Left lung (tissue), 10 donors: ENCODE results near the gene HOXD12. TPM values are rescaled to one million over a fixed set of nuclear protein-coding genes. Genes with fewer than 3 reads are reported as not detected.
A peak's percentile ranks its signal among the peaks of the same experiment; 100 is the strongest.

Experiments used
- ATAC-seq: fragments of 200-7000 bp; cut with Tn5 transposase; one replicate; pipeline ENCODE4 v1.9.1; 2020; ENCODE audit warnings: moderate library complexity
- DNase-seq, 4 donors: peaks; one replicate each; pipeline ENCODE4 v3.0.0-alpha.2; 2013 to 2020
- H3K27ac ChIP-seq, 2 donors: fragments of 200-600 bp; sonication (generic) in 1 of 2; one replicate each; pipeline versions ENCODE4 v1.5.0 to v1.8.0; 2020 to 2021
- H3K27me3 ChIP-seq, 2 donors: fragments of 200-600 bp; sonication (generic) in 1 of 2; one replicate each; pipeline versions ENCODE4 v1.5.0 to v1.8.0; 2020 to 2021
- H3K36me3 ChIP-seq, 2 donors: fragments of 200-600 bp; sonication (generic) in 1 of 2; one replicate each; pipeline versions ENCODE4 v1.5.0 to v1.8.0; 2020 to 2021
- H3K4me1 ChIP-seq, 2 donors: fragments of 200-600 bp; one replicate each; pipeline ENCODE4 v1.8.0; 2021
- H3K4me3 ChIP-seq, 2 donors: fragments of 200-600 bp; sonication (generic) in 1 of 2; one replicate each; pipeline versions ENCODE4 v1.5.0 to v1.8.0; 2020 to 2021; ENCODE audit warnings: mild to moderate bottlenecking in 1 of 2
- H3K9me3 ChIP-seq, 2 donors: fragments of 200-600 bp; sonication (generic) in 1 of 2; one replicate each; pipeline versions ENCODE4 v1.5.0 to v1.8.0; 2020 to 2021
- intact Hi-C, 2 donors: fragments of 100-400 bp; cut with DNase I; formaldehyde crosslinking; loops; one replicate each; pipeline versions ENCODE4 v1.11.2 to v1.14.2; 2022
- polyA plus RNA-seq, 6 donors: library from polyadenylated mRNA; unstranded; fragments of 120-200 nt; gene quantifications; one replicate each; pipeline ENCODE4 v1.2.1, GENCODE V29; 2013; ENCODE audit not compliant: insufficient read length in 6 of 6
- total RNA-seq, 2 donors: library from RNA; stranded (reverse); fragmentation: NEBNext Ultra II Directional; extraction: Animal tissue kit (Norgen Biotek cat#: 25700); gene quantifications; one replicate each; pipeline ENCODE4 v1.2.1, GENCODE V29; 2021
- TF ChIP-seq, protein P1 (sequence below), 2 donors: fragments of 200-600 bp; sonication (generic) in 1 of 2; IDR thresholded peaks; one replicate each; pipeline versions ENCODE4 v1.5.0 to v1.8.0; 2021; ENCODE audit warnings: antibody characterized with exemption in 2 of 2
- donor health status: DM: no; HTN: yes; CAD: no.
- donor health status: DM: no; HTN: no; CAD: no.

Gene HOXD12
- total and polyA plus RNA-seq, 8 donors = not detected

DNA sequence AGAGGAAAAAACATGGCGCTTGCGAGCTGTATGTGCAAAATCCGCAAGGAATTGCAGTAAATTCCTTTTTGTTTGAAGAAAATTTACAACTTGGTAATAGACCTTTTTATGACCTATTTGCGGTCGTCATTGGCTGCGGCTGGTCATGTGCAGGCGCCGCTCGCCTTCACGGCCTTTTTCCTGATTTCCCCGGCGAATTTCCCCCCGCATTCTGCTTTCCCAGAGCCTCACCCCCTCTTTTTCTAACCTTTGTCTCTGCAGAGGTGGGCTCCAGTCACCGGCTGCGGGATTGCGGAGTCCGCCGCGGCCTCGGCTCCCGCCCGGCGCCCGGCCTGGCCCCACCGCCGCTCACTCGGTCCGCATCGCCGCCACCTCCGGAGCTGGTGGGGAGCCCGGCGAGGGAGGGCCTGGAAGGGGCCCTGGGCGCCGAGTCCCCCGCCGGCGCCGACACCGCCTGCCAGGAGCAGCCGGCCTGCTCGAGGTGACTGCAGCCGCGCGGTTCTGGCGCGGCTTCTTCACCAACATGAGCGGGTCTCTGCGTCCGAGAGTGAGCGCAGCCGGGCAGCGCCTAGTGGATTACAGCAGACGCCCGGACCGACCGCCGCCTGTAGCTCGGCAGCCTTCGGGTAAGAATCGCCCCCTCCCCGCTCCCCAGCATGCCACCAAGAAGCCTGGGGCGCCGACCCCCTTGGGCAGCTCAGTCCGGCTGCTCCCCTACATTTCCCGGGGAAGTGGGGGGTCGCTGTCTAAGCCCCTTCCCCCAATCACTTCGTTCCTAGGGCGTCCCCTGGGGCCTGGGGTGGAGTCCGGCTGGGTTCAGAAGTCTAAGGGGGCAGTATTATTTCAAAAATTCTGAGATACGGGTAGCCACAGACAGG is 37.0 kb downstream of the HOXD12 start:
- H3K36me3 ChIP-seq = no peaks in the 10 kb centered on the region
- DNase-seq (peak in 2 of 4 donors; percentile 42 to 68), ATAC-seq (no peak)
- H3K4me1 ChIP-seq = peaks cover 12 to 28% of the 10 kb centered on the region in 2 donors
- no peaks in the 10 kb centered on the region for H3K9me3 ChIP-seq
- TF ChIP-seq, protein P1, sequence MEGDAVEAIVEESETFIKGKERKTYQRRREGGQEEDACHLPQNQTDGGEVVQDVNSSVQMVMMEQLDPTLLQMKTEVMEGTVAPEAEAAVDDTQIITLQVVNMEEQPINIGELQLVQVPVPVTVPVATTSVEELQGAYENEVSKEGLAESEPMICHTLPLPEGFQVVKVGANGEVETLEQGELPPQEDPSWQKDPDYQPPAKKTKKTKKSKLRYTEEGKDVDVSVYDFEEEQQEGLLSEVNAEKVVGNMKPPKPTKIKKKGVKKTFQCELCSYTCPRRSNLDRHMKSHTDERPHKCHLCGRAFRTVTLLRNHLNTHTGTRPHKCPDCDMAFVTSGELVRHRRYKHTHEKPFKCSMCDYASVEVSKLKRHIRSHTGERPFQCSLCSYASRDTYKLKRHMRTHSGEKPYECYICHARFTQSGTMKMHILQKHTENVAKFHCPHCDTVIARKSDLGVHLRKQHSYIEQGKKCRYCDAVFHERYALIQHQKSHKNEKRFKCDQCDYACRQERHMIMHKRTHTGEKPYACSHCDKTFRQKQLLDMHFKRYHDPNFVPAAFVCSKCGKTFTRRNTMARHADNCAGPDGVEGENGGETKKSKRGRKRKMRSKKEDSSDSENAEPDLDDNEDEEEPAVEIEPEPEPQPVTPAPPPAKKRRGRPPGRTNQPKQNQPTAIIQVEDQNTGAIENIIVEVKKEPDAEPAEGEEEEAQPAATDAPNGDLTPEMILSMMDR (IDR thresholded peaks at IDR 0.05) = no peak
- no peak overlapping the region for H3K27ac ChIP-seq
- intact Hi-C loops = loop anchor here in 1 of 2 donors (5.0 to 10.0 kb wide), 2 partner anchors 421 to 678 kb away; no protein-coding TSS in a partner anchor
- peak overlapping the region; percentile 13 to 21 for H3K4me3 ChIP-seq
- peaks cover 99 to 100% of the 10 kb centered on the region in 2 donors for H3K27me3 ChIP-seq

DNA sequence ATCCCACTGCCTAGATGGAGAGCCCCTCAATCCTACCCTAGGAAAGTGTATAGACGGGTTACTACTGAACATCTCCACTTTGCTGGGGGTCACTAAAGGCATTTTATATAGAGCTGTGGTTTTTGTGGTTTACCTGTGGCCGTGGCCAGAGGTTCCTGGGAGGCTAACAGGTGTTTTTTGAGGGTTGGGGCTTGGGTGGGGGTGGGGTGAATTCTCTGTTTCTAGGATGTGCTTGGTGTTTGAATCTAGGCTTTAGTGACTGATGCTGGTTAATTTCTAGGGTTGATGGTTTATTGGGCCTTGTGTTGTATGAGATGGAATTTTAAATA is 37.6 kb downstream of the HOXD12 start:
- no peak overlapping the region for H3K27ac ChIP-seq
- DNase-seq = no peak
- no peaks in the 10 kb centered on the region for H3K36me3 ChIP-seq
- ATAC-seq = no peak
- H3K9me3 ChIP-seq = no peaks in the 10 kb centered on the region
- TF ChIP-seq, protein P1 (IDR thresholded peaks at IDR 0.05) = no peak
- H3K4me3 ChIP-seq = no peak overlapping the region
- peaks cover 12 to 26% of the 10 kb centered on the region in 2 donors for H3K4me1 ChIP-seq
- intact Hi-C loops = loop anchor here in 1 of 2 donors (5.0 to 10.0 kb wide), 2 partner anchors 420 to 678 kb away; no protein-coding TSS in a partner anchor
- H3K27me3 ChIP-seq = peaks cover 93 to 100% of the 10 kb centered on the region in 2 donors

DNA sequence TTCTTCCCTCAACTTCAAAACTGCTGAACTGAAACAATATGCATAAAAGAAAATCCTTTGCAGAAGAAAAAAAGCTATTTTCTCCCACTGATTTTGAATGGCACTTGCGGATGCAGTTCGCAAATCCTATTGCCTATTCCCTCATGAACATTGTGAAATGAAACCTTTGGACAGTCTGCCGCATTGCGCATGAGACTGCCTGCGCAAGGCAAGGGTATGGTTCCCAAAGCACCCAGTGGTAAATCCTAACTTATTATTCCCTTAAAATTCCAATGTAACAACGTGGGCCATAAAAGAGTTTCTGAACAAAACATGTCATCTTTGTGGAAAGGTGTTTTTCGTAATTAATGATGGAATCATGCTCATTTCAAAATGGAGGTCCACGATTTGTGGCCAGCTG is 38.3 kb downstream of the HOXD12 start:
- Histone ChIP-seq H3K36me3 (no peaks in the 10 kb centered on the region), H3K4me1 (peaks cover 12 to 20% of the 10 kb centered on the region in 2 donors), H3K27me3 (peaks cover 86 to 100% of the 10 kb centered on the region in 2 donors), H3K9me3 (no peaks in the 10 kb centered on the region), H3K4me3 (no peak overlapping the region), H3K27ac (no peak overlapping the region)
- DNase-seq (no peak), ATAC-seq (no peak)
- intact Hi-C loops = loop anchor here in 1 of 2 donors (5.0 to 10.0 kb wide), 2 partner anchors 419 to 677 kb away; no protein-coding TSS in a partner anchor
- TF ChIP-seq, protein P1 (IDR thresholded peaks at IDR 0.05) = no peak

DNA sequence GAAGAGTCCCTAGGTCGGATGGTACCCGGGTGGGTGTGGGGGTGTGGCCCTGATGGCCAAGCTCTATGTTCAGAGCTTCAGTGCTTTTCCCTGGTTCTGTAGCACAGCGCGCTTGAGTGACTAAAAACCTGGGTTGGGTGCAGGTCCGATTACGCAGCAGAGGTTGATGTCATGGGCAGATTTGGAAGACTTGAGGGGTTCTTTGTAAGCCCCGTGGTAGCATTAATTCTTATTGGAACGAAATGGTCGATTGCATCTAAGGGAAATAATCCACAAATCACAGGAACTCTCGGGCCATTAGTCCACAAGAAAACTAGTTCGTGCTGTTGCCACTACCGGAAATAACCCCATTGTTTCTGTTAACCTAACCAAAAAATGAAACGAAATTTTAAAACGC is 38.9 kb downstream of the HOXD12 start:
- intact Hi-C loops = loop anchor here in 1 of 2 donors (5.0 to 10.0 kb wide), 2 partner anchors 419 to 676 kb away; no protein-coding TSS in a partner anchor

More for the DNA sequence above, 38.9 kb downstream of the HOXD12 start:
- H3K36me3 ChIP-seq = no peaks in the 10 kb centered on the region
- no peak for DNase-seq
- peaks cover 80 to 100% of the 10 kb centered on the region in 2 donors for H3K27me3 ChIP-seq
- H3K4me3 ChIP-seq = no peak overlapping the region
- H3K4me1 ChIP-seq = peaks cover 12 to 20% of the 10 kb centered on the region in 2 donors
- H3K9me3 ChIP-seq = no peaks in the 10 kb centered on the region
- ATAC-seq = no peak
- no peak overlapping the region for H3K27ac ChIP-seq
- TF ChIP-seq, protein P1 (IDR thresholded peaks at IDR 0.05) = no peak
